Breast epithelium (tissue), 3 donors: ENCODE results near the gene RPL13.

ENCODE experiments used
- POLR2A ChIP-seq: fragments of 450-650 bp; IDR thresholded peaks from one replicate; pipeline ENCODE4 v1.6.1; 2016; ENCODE audit warnings: antibody characterized with exemption, mild to moderate bottlenecking, moderate library complexity
- TF ChIP-seq, protein P1 (sequence below), 3 donors: fragments of 450-650 bp; IDR thresholded peaks; one replicate each; pipeline ENCODE4 v1.5.1; 2016 to 2017; ENCODE audit warnings: antibody characterized with exemption in 3 of 3, mild to moderate bottlenecking in 3 of 3, moderate library complexity in 3 of 3

DNA sequence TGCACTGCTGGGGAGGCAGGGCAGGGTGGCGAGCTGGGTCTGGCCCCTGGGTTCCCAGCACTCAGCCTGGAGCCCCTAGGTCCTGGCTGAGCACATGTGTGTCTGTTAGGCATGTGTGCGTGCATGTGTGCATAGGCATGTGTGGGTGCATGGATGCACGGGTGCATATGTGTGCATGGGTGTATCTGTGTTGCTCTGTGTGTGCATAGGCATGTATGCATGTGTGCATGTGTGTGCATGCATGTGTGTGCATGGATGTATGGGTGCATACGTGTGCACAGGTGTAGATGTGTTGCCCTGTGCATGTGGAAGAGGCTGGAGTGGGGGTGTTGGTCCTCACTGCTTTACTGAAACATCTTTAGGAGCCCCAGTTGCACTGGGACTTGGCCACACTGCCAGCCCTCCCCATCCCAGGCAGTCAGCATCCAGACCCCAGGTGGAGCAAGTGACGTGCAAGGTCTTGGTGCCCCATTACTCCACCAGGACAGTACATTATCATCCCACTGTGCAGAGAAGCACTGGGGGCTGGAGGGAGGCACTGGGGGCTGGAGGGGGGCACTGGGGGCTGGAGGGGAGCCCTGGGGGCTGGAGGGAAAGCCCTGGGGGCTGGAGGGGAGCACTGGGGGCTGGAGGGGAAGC is 42.6 kb downstream of the RPL13 start:
- no peak for TF ChIP-seq POLR2A
- TF ChIP-seq, protein P1, sequence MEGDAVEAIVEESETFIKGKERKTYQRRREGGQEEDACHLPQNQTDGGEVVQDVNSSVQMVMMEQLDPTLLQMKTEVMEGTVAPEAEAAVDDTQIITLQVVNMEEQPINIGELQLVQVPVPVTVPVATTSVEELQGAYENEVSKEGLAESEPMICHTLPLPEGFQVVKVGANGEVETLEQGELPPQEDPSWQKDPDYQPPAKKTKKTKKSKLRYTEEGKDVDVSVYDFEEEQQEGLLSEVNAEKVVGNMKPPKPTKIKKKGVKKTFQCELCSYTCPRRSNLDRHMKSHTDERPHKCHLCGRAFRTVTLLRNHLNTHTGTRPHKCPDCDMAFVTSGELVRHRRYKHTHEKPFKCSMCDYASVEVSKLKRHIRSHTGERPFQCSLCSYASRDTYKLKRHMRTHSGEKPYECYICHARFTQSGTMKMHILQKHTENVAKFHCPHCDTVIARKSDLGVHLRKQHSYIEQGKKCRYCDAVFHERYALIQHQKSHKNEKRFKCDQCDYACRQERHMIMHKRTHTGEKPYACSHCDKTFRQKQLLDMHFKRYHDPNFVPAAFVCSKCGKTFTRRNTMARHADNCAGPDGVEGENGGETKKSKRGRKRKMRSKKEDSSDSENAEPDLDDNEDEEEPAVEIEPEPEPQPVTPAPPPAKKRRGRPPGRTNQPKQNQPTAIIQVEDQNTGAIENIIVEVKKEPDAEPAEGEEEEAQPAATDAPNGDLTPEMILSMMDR (IDR thresholded peaks at IDR 0.05) = no peak
